ENCODE results near the gene TNFSF13. TPM values are rescaled to one million over a fixed set of nuclear protein-coding genes. Genes with fewer than 3 reads are reported as not detected.

Gene TNFSF13
- total and polyA plus RNA-seq, 8 donors, result 13.5 to 87.4 (median 20.8) TPM

DNA sequence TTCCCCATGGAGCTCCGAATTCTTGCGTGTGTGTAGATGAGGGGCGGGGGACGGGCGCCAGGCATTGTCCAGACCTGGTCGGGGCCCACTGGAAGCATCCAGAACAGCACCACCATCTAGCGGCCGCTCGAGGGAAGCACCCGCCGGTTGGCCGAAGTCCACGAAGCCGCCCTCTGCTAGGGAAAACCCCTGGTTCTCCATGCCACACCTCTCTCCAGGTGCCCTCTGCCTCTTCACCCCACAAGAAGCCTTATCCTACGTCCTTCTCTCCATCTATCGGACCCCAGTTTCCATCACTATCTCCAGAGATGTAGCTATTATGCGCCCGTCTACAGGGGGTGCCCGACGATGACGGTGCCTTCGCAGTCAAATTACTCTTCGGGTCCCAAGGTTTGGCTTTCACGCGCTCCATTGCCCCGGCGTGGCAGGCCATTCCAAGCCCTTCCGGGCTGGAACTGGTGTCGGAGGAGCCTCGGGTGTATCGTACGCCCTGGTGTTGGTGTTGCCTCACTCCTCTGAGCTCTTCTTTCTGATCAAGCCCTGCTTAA, 2.6 kb downstream of the TNFSF13 start:
- no peaks in the 10 kb centered on the region for H3K9me3 ChIP-seq
- peak; percentile 78 for ATAC-seq
- TF ChIP-seq, protein P1, sequence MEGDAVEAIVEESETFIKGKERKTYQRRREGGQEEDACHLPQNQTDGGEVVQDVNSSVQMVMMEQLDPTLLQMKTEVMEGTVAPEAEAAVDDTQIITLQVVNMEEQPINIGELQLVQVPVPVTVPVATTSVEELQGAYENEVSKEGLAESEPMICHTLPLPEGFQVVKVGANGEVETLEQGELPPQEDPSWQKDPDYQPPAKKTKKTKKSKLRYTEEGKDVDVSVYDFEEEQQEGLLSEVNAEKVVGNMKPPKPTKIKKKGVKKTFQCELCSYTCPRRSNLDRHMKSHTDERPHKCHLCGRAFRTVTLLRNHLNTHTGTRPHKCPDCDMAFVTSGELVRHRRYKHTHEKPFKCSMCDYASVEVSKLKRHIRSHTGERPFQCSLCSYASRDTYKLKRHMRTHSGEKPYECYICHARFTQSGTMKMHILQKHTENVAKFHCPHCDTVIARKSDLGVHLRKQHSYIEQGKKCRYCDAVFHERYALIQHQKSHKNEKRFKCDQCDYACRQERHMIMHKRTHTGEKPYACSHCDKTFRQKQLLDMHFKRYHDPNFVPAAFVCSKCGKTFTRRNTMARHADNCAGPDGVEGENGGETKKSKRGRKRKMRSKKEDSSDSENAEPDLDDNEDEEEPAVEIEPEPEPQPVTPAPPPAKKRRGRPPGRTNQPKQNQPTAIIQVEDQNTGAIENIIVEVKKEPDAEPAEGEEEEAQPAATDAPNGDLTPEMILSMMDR (IDR thresholded peaks at IDR 0.05), result peak; percentile 79 to 86
- H3K27me3 ChIP-seq, result no peaks in the 10 kb centered on the region
- H3K36me3 ChIP-seq, result peaks cover 0 to 39% of the 10 kb centered on the region in 2 donors
- H3K4me3 ChIP-seq, result peak overlapping the region; percentile 82 to 83
- peaks cover 44 to 75% of the 10 kb centered on the region in 2 donors for H3K4me1 ChIP-seq
- peak overlapping the region; percentile 93 to 97 for H3K27ac ChIP-seq
- DNase-seq, result peak; percentile 85 to 97 (median 92)
- intact Hi-C loops (cut with DNase I), result loop anchor here in 1 of 2 donors (5.0 kb wide), 2 partner anchors 49 to 204 kb away; partner anchors contain the start of gene TMEM95

DNA sequence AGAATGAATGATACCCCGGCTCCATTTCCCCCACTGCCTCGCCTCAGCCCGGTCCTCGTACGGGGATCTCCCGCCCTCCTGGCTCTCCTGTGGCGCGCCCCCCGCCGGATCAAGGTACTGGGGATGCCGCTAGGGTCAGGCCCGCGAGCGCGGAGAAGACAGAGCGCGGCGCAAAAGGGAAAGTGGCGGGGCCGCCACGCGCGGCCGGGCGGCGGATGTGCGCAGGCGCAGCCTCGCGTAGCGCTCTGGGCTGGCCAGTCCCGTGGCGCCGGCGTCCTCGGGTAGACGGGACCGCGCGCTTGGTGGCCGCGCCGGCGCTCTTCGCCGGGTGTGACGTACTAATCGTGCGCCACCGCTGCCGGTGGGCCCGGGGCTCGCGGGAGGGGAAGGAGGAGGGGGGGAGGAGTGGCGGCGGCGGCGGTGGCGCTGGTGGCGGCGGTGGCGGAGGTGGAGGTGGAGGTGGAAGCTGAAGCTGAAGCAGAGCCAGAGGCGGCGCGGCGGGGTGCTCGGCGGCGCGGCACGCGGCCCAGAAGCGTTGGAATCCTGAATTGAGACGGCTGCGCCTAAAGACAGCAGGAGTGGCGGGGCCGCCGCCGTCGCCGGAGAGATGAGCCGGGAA, 3.1 kb downstream of the TNFSF13 start, which contains the start of gene SENP3:
SENP3 (plus strand) TSS at position 331 of the 619 bp plus-strand sequence. CDS start 1,158 bp downstream, outside the sequence.
- peak; percentile 72 for ATAC-seq
- peaks cover 44 to 75% of the 10 kb centered on the region in 2 donors for H3K4me1 ChIP-seq
- TF ChIP-seq, protein P1 (IDR thresholded peaks at IDR 0.05), result no peak

DNA sequence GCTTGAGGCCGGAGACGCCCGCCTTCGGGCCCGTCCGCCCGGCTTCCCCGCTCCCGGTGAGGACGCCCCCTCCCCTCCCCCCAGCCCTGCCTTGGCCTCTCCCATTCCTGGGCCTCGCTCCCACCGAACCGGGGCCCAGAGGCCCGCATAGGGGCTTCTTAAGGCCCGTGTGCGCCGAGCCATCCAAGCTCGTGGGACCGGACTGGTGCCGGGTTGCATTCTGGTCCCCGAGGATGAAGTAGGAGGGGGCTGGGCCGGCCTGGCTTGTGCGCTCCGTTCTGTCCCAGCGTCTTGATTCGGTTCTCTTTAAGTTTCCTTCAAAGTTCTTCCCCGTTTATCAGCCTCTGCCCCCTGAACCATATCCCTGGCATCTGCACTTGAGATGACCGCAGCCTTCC, 3.7 kb downstream of the TNFSF13 start:
- TF ChIP-seq, protein P1 (IDR thresholded peaks at IDR 0.05), result no peak
- H3K4me1 ChIP-seq, result peaks cover 41 to 70% of the 10 kb centered on the region in 2 donors
- H3K27ac ChIP-seq, result peak overlapping the region; percentile 93 to 97
- H3K4me3 ChIP-seq, result peak overlapping the region; percentile 82 to 83
- no peaks in the 10 kb centered on the region for H3K9me3 ChIP-seq
- ATAC-seq (no peak), DNase-seq (no peak)
- H3K36me3 ChIP-seq, result peaks cover 0 to 50% of the 10 kb centered on the region in 2 donors
- H3K27me3 ChIP-seq, result no peaks in the 10 kb centered on the region
- intact Hi-C loops (cut with DNase I), result loop anchor here in 1 of 2 donors (5.0 kb wide), 2 partner anchors 50 to 205 kb away; partner anchors contain the start of gene TMEM95

More for the DNA sequence above, 3.1 kb downstream of the TNFSF13 start, which contains the start of gene SENP3:
- Histone ChIP-seq H3K27ac (peak within 1 kb of the TSS; percentile 93 to 97), H3K36me3 (peaks cover 0 to 45% of the 10 kb centered on the region in 2 donors), H3K4me3 (peak within 1 kb of the TSS; percentile 82 to 83), H3K9me3 (no peaks in the 10 kb centered on the region), H3K27me3 (no peaks in the 10 kb centered on the region)
- peak; percentile 89 to 98 (median 93) for DNase-seq
- intact Hi-C loops (cut with DNase I), result loop anchor here in 1 of 2 donors (5.0 kb wide), 2 partner anchors 49 to 204 kb away; partner anchors contain the start of gene TMEM95

DNA sequence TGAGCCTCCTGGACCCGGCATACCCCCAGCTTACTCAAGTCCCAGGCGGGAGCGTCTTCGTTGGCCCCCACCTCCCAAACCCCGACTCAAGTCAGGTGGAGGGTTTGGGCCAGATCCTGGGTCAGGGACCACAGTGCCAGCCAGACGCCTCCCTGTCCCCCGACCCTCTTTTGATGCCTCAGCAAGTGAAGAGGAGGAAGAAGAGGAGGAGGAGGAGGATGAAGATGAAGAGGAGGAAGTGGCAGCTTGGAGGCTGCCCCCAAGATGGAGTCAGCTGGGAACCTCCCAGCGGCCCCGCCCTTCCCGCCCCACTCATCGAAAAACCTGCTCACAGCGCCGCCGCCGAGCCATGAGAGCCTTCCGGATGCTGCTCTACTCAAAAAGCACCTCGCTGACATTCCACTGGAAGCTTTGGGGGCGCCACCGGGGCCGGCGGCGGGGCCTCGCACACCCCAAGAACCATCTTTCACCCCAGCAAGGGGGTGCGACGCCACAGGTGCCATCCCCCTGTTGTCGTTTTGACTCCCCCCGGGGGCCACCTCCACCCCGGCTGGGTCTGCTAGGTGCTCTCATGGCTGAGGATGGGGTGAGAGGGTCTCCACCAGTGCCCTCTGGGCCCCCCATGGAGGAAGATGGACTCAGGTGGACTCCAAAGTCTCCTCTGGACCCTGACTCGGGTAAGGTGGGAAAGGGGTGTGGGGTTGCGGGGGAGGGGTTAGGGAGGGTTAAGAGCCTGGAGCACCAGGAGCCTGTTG, 4.7 kb downstream of the TNFSF13 start:
- intact Hi-C loops (cut with DNase I), result loop anchor here in 1 of 2 donors (5.0 kb wide), 2 partner anchors 51 to 206 kb away; partner anchors contain the start of gene TMEM95
- DNase-seq (no peak), ATAC-seq (no peak)
- TF ChIP-seq, protein P1 (IDR thresholded peaks at IDR 0.05), result no peak
- H3K9me3 ChIP-seq, result no peaks in the 10 kb centered on the region
- H3K27me3 ChIP-seq, result no peaks in the 10 kb centered on the region
- H3K4me1 ChIP-seq, result peaks cover 30 to 61% of the 10 kb centered on the region in 2 donors
- H3K36me3 ChIP-seq, result peaks cover 0 to 58% of the 10 kb centered on the region in 2 donors
- peak overlapping the region in 1 of 2 donors; percentile 82 for H3K4me3 ChIP-seq
- H3K27ac ChIP-seq, result no peak overlapping the region
